Measurements from ENCODE around the gene MATR3.

MATR3 gene

DNA sequence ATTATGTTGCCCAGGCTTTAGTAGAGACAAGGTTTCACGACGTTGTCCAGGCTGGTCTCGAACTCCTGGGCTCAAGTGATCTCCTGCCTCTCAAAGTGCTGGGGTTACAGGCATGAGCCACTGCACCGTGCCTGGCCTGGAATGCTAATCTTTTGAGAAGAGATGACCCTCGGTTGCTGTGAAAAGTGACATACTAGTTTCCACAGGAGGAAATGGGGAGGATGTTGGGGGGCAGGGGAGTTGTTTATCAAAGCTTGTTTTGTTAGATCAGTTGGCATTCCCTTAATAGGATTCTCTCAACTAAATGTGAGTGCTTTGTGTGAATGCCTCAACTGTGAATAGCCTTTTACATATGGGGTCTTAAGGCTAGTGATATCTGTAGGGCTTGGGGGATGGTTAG lies 16.4 kb upstream of the MATR3 start:
- TF ChIP-seq, protein P1, sequence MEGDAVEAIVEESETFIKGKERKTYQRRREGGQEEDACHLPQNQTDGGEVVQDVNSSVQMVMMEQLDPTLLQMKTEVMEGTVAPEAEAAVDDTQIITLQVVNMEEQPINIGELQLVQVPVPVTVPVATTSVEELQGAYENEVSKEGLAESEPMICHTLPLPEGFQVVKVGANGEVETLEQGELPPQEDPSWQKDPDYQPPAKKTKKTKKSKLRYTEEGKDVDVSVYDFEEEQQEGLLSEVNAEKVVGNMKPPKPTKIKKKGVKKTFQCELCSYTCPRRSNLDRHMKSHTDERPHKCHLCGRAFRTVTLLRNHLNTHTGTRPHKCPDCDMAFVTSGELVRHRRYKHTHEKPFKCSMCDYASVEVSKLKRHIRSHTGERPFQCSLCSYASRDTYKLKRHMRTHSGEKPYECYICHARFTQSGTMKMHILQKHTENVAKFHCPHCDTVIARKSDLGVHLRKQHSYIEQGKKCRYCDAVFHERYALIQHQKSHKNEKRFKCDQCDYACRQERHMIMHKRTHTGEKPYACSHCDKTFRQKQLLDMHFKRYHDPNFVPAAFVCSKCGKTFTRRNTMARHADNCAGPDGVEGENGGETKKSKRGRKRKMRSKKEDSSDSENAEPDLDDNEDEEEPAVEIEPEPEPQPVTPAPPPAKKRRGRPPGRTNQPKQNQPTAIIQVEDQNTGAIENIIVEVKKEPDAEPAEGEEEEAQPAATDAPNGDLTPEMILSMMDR (IDR thresholded peaks at IDR 0.05; ENCODE audit: low read length, missing control alignments) = no peak

DNA sequence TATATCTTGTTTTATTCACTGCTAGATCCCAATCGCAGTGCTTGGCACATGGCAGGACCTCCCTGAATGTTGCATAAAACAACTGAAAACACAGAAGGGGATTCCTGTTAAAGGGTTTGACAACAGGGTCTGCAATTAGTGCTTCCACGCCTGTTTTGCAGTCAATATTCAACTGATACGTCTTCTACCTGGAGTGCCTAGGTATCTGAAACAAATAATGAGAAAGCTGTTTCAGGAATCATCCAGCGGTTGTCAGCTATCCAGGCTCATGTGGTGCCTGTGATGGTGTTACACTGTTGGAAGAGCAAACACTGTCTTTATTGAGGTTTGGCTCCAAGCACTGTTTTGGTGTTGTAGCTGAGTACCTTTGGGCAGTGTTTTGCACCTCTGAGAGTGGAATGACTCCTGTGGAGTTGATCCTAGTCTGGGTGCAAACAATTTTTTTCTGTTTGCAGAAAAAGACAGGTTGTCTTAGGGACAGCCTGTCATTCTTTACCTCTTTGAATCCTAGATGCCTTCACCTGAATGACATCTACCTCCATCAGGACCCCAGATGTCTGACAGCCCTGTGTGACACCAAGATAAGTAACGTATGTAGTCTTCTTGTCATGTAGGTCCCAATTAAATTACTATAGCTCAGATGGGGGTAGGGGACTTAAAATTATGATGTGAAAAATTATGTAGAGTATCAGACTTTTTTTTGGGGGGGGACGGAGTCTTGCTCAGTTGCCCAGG lies 14.8 kb upstream of the MATR3 start:
- TF ChIP-seq, protein P1 (IDR thresholded peaks at IDR 0.05; ENCODE audit: low read length, missing control alignments) = no peak
- no peak overlapping the region for H3K4me3 ChIP-seq (replicated peaks; ENCODE audit: low read depth, low read length)

More for the DNA sequence above, 16.4 kb upstream of the MATR3 start:
- DNase-seq (ENCODE audit: low read depth) = no peak
- H3K4me3 ChIP-seq (replicated peaks; ENCODE audit: low read depth, low read length) = no peak overlapping the region

DNA sequence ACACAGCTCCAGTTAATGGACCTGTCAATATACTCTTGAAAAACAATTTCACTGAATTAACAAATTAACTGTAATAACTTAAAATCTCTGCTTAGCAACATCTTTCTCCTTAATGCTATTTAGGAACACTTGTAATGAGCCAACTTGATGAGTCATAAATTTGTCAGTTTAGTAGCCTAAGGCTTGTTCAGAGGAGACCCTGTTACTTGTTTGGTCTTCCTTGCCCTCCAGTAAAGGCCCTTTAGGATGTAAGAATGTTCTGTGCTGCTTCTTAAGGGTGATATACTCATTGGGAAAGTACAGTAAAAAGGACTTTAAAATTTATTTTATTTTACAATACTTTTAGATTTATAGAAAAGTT lies 11.4 kb upstream of the MATR3 start:
- no peak overlapping the region for H3K4me3 ChIP-seq (replicated peaks; ENCODE audit: low read depth, low read length)
- DNase-seq (ENCODE audit: low read depth) = peak; percentile 25
- TF ChIP-seq, protein P1 (IDR thresholded peaks at IDR 0.05; ENCODE audit: low read length, missing control alignments) = no peak

More for the DNA sequence above, 14.8 kb upstream of the MATR3 start:
- DNase-seq (ENCODE audit: low read depth) = no peak

DNA sequence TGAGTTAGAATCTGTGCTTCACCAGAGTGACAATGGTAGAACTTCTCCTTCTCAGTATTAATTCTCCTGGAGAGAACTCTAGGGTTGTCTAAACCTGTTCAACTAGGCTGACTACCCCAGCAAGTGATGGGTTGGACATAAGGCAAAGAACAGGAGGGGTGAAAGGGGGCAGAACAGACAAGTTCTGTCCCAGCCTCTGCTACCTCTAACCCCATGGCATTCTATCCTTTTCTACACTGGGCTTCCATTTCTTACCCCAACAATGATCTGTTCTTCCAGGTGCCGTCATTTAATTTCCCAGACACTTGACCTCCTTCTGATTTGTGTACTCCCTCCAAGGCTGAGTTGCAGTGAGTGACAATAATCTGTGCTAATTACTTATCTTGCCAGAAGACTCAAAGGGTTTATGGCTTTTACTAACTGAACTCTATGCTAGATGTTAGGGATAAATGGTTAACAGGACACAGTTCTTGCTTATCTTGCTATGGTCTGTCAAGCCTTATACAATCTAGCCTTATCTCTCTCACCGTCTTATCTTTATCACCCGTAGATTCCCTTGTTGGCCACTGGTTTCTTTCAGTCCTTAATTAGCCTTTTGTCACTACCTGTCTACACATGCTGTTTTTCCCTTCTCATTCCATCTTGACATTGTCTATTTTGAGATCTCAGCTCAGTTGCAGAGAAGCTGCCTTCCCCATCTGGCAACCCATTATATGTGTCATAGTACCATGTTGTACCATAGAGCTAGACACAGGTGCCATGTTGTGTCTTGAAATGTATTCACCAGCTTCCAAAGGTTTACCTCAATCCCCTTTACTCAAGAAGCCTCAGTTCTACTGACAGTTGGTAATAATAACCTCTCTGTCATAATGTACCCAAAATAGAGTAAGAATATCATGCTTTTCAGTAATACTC lies 10.0 kb upstream of the MATR3 start:
- no peak overlapping the region for H3K4me3 ChIP-seq (replicated peaks; ENCODE audit: low read depth, low read length)
- no peak for DNase-seq (ENCODE audit: low read depth)
- TF ChIP-seq, protein P1 (IDR thresholded peaks at IDR 0.05; ENCODE audit: low read length, missing control alignments) = no peak

DNA sequence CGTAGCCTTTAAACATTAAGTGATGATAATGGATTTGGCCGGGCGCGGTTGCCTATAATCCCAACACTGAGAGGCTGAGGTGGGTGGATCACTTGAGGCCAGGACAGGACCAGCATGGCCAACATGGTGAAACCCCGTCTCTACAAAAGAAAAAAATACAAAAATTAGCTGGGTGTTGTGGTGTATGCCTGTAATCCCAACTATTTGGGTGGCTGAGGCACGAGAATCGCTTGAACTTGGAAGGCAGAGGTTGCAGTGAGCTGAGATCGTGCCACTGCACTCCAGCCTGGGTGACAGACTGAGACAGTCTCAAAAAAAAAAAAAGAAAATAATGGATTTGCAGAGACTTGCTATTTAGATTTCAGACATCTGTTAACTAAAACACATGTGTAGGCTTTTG lies 9.2 kb upstream of the MATR3 start:
- DNase-seq (ENCODE audit: low read depth) = no peak
- H3K4me3 ChIP-seq (replicated peaks; ENCODE audit: low read depth, low read length) = no peak overlapping the region
- TF ChIP-seq, protein P1 (IDR thresholded peaks at IDR 0.05; ENCODE audit: low read length, missing control alignments) = no peak

DNA sequence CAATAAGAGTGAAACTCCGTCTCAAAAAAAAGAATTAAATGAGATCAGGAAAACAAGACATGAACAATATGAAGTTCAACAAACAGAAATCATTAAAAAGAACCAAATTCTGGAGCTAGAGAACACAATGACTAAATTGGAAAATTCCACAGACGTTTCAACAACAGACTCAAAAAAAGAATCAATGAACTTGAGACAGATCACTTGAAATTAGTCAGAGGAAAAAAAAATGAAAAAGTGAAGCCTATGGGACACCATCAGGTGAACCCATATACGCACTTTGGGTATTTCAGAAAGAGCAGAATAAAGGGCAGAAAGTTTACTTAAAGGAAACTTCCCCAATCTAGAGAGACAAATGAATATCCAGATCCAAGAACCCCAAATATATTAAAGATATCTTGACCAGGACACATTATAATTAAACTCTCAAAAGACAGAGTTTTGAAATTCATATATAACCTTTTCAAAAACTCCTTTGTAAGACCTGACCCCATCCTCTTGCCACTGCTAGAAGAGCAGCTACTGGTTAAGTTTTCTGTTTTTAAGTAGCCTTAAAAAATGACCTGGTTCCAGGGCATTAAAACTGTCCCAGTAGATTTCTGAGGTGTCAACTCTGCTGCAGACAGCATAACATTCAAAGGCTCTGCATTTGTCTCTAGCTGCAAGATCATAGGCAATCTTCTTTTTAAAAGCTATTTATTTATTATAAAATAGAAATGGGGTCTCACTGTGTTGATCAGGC lies 7.7 kb upstream of the MATR3 start:
- TF ChIP-seq, protein P1 (IDR thresholded peaks at IDR 0.05; ENCODE audit: low read length, missing control alignments) = no peak
- no peak overlapping the region for H3K4me3 ChIP-seq (replicated peaks; ENCODE audit: low read depth, low read length)
- DNase-seq (ENCODE audit: low read depth) = no peak

All from fibroblast of pulmonary artery (primary cell).